Measurements from ENCODE around the gene FEM1B.

The FEM1B gene

DNA sequence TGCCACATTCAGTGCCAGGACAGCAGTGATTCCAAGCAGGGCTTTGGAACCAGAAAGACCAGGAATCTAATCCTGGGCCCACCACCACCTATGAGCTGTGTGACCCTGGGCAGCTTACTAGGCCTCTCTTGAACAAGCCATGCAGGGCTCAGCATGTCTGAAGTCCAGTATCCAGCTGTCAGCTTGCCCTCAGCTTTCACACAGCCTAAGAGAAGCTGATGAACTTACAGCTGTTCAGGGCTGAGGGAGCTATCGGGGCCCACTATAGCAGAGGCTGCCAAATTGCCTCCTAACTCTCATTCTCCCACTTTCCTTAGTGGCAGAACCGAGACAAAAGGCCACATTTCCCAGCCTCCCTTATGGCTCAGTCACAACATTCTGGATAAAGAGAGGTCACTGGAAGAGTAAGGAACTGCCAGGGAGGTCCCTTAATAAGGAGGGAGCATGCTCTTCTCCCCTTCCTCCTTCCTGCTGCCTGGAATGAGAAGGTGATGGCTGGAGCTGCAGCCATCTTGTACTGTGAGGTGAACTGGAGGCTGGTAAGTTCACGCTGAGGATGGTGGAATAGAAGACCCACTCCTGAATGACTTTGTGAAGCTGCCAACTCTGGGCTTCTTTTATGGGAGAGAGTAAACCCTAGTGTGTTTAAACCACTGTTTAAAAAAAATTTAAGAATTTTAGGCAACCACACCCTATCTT lies 34.5 kb downstream of the FEM1B start:
- H3K4me3 ChIP-seq (ENCODE audit: low read depth, low read length) = no peak overlapping the region
- no peak for DNase-seq (ENCODE audit: low read depth)
- no peak for TF ChIP-seq CTCF (IDR thresholded peaks at IDR 0.05; ENCODE audit: control insufficient read depth, extremely low read depth, insufficient read depth)

GRCh38 chr15:68312701-68313204 lies 35.2 kb downstream of the FEM1B start:
- H3K4me3 ChIP-seq (ENCODE audit: low read depth, low read length) = no peak overlapping the region
- no peak for TF ChIP-seq CTCF (IDR thresholded peaks at IDR 0.05; ENCODE audit: control insufficient read depth, extremely low read depth, insufficient read depth)
- DNase-seq (ENCODE audit: low read depth) = no peak

GRCh38 chr15:68313501-68314410 lies 36.2 kb downstream of the FEM1B start:
- DNase-seq (ENCODE audit: low read depth) = no peak
- TF ChIP-seq CTCF (IDR thresholded peaks at IDR 0.05; ENCODE audit: control insufficient read depth, extremely low read depth, insufficient read depth) = no peak
- no peak overlapping the region for H3K4me3 ChIP-seq (ENCODE audit: low read depth, low read length)

GRCh38 chr15:68314563-68314962 lies 37.0 kb downstream of the FEM1B start:
- DNase-seq (ENCODE audit: low read depth) = no peak
- TF ChIP-seq CTCF (IDR thresholded peaks at IDR 0.05; ENCODE audit: control insufficient read depth, extremely low read depth, insufficient read depth) = no peak
- no peak overlapping the region for H3K4me3 ChIP-seq (ENCODE audit: low read depth, low read length)

GRCh38 chr15:68315035-68315434 lies 37.5 kb downstream of the FEM1B start:
- TF ChIP-seq CTCF (IDR thresholded peaks at IDR 0.05; ENCODE audit: control insufficient read depth, extremely low read depth, insufficient read depth) = no peak
- no peak for DNase-seq (ENCODE audit: low read depth)
- H3K4me3 ChIP-seq (ENCODE audit: low read depth, low read length) = no peak overlapping the region

- DNase-seq (ENCODE audit: low read depth) = no peak
- H3K4me3 ChIP-seq (ENCODE audit: low read depth, low read length) = no peak overlapping the region
- TF ChIP-seq CTCF (IDR thresholded peaks at IDR 0.05; ENCODE audit: control insufficient read depth, extremely low read depth, insufficient read depth) = no peak
Observed at GRCh38 chr15:68315495-68316031, 38.0 kb downstream of the FEM1B start.

All from LNCaP clone FGC (cell line).